H7 (cell line): Measurements from ENCODE around the gene SASH3. TPM values are rescaled to one million over a fixed set of nuclear protein-coding genes. Genes with fewer than 3 reads are reported as not detected.
A peak's percentile ranks its signal among the peaks of the same experiment; 100 is the strongest.
"Not testable (repeated sequence)": the region's sequence is repeated elsewhere in the genome, so short reads cannot be mapped to it uniquely, and the experiment has no call there.

Experiments
- DNase-seq: peaks from one replicate; pipeline ENCODE4 v3.0.0; 2012
- H3K27me3 ChIP-seq: 2 replicates; pipeline ENCODE4 v1.6.0; 2011; ENCODE audit warnings: mild to moderate bottlenecking, low read length; ENCODE audit not compliant: control insufficient read depth, insufficient read depth
- H3K36me3 ChIP-seq: replicated peaks from 2 replicates; pipeline ENCODE4 v1.5.1; 2011; ENCODE audit warnings: low read length; ENCODE audit not compliant: control insufficient read depth, insufficient read depth
- H3K4me3 ChIP-seq: 2 replicates; pipeline ENCODE4 v1.5.1; 2011; ENCODE audit warnings: low read depth, mild to moderate bottlenecking, control low read depth, low read length, moderate library complexity; ENCODE audit not compliant: insufficient read depth
- total RNA-seq: library from RNA; depleted of rRNA; stranded (reverse); fragments of >200 nt; shearing (Covaris generic); gene quantifications from 2 replicates; pipeline ENCODE4 v1.2.3, GENCODE V29; 2014; rRNA removed

SASH3 gene
- not detected in 2 replicates for total RNA-seq

DNA sequence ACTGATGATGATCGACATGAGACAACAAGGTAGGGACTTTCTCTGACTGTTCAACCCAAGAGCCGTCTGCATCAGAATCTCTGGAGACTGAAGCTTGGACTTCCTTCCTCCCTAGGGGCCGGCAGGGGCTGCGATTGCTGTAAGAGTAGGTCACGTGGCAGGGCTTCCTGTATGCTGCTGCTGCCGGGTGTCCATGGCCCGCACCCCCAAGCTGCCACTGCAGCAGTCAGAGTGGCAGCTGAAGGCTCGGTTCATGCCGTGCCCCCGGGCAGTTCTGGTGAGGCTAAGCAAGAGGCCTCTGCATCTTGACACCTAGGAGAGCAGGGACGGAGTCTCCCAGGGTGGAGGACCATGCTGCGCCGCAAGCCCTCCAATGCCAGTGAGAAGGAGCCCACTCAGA lies at the start of gene SASH3:
Gene SASH3, plus strand, starts transcription at position 203 of the 400 bp plus-strand sequence. Its CDS starts 149 bp downstream, at position 352.
- no peak for DNase-seq
- Histone ChIP-seq H3K4me3 (no peak within 1 kb of the TSS), H3K27me3 (no peaks in the 10 kb centered on the region), H3K36me3 (no peaks in the 10 kb centered on the region)

DNA sequence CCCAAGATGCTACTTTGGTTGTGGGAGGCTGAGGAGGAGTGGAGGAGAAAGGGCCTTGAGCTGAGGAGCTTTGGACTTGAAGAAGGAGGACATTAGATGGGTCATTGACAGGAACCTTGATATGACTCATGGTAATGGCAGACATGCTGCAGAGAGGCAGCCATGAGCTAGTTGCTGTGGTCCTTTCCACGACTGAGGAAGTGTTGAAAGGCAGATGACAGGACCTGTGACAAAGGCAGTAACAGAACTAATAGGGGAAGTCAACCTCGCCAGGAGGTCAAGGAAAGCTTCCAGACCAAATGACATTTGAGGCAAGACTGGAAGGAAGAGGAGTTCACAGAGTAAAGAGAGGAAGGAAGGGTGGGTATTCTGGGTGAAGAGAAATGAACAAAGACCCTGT lies 48.5 kb upstream of the SASH3 start:
- no peaks in the 10 kb centered on the region for H3K27me3 ChIP-seq
- DNase-seq = no peak
- no peaks in the 10 kb centered on the region for H3K36me3 ChIP-seq
- H3K4me3 ChIP-seq = no peak overlapping the region

DNA sequence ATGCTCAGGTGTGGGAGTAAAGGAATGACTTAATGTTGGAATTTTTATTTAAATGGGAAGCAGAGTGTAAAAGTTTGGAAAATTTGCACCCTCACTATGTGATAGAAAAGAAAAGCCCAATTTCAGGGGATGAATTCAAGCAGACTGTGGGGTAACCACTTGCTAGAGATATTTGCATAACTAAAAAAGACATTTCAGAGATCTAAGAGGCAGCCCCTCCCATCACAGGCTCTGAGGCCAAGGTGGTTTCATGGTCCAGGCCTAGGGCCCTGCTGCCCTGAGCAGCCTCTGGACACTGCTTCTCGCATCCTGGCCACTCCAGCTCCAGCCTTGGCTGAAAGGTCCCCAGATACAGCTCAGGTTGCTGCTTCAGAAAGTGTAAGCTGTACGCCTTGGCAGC lies 46.9 kb upstream of the SASH3 start:
- no peaks in the 10 kb centered on the region for H3K27me3 ChIP-seq
- DNase-seq = no peak
- H3K4me3 ChIP-seq = no peak overlapping the region
- no peaks in the 10 kb centered on the region for H3K36me3 ChIP-seq

DNA sequence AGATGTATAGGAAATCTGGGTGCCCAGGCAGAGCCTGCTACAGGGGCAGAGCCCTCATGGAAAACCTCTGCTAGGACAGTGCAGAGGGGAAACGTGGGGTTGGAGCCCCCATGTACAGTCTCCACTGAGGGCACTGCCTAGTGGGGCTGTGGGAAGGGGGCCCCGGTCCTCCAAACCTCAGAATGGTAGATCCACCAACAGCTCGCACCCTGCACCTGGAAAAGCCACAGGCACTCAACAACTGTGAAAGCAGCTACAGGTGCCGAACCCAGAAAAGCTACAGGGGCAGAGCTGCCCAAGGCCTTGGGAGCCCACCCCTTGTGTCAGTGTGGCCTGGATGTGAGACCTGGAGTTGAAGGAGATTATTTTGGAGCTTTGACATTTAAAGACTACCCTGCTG lies 46.4 kb upstream of the SASH3 start:
- Histone ChIP-seq H3K36me3 (no peaks in the 10 kb centered on the region), H3K4me3 (no peak overlapping the region), H3K27me3 (no peaks in the 10 kb centered on the region)
- DNase-seq = no peak

DNA sequence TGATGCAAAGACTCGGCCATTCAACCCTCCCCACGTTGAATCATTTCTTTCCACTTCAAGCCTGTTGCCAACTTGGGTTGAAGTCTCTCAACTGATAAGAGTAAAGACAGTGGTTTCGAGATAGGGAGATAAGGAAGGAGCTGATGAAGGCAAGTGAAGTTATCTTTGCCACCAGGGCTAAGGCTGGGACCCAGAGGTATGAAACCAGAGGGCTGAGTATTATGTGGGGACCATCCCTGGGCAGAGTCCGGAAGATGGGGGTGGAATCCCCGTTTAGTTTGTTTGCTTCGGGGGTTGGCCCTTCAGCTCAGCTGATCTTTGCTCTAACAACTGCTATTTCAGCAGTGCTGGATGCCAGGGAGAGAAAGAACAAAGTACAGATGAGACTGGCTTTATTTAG lies 43.3 kb upstream of the SASH3 start:
- Histone ChIP-seq H3K27me3 (no peaks in the 10 kb centered on the region; the same call in 1 of the 2 replicates), H3K4me3 (no peak overlapping the region)

DNA sequence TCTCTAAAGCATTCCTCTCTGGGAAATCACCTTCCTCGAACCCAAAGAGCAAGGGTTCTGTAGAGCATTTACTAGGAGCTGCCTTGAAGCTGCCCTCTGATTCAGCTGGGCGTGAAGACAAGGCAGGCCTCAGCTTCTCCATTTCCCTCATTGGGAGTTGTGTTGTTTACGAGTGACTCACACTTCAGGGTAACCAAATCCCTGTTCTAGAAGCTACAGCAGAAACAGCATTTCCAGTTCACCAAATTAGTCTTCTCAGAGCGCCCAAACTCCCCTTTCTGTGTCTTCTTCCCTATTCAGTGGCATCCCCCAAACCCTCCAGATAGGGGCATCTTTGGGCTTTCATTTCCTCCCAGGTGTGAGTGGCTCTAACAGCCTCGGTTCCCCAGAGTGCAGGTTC lies 41.8 kb upstream of the SASH3 start:
- Histone ChIP-seq H3K4me3 (no peak overlapping the region), H3K27me3 (no peaks in the 10 kb centered on the region; the same call in 1 of the 2 replicates), H3K36me3 (no peaks in the 10 kb centered on the region)
- DNase-seq = no peak

More for the DNA sequence above, 43.3 kb upstream of the SASH3 start:
- no peaks in the 10 kb centered on the region for H3K36me3 ChIP-seq
- no peak for DNase-seq

DNA sequence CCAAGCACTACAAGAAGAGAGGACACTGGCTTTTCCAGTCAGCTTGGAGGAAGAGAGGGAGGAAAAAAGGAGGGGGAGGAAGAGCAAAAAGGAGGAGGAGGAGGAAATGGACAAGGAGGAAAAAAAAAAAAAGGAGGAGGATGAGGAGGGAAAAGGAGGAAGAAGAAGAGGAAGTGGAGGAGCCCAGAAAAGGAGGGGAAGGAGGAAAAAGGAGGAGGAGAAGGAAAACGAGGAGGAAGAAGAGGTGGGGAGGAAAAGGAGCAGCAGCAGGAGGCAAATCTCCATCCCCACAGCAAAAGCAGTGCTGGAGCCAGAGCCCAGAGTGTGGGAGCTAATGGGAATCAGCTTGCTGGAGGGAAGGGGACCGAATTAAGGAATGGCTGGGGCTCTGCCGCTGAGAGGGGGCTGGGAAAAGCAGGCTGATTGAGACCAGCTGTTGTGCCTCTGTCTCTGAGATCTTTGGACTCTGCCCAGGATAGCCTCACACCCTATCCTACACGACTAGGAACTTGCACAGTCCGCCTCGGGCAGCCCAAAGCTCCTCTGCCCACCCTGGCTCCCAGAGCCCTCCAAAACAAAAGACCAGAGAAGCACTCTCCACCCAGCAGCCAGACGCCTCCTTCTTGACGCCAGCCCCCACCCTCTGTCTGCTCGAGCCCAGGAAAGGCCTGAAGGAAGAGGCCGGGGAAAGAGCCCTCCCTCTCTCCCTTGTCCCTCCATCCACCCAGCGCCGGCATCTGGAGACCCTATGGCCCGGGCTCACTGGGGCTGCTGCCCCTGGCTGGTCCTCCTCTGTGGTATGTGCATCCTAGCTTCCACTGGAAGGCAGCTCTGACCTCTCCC lies 41.1 kb upstream of the SASH3 start, which contains the start of gene XPNPEP2:
Gene XPNPEP2, plus strand, starts transcription at position 514 of the 843 bp plus-strand sequence. Its CDS starts 235 bp downstream, at position 749.
- no peaks in the 10 kb centered on the region; the same call in 1 of the 2 replicates for H3K27me3 ChIP-seq
- peak; percentile 74 for DNase-seq
- no peaks in the 10 kb centered on the region for H3K36me3 ChIP-seq
- no peak within 1 kb of the TSS for H3K4me3 ChIP-seq

DNA sequence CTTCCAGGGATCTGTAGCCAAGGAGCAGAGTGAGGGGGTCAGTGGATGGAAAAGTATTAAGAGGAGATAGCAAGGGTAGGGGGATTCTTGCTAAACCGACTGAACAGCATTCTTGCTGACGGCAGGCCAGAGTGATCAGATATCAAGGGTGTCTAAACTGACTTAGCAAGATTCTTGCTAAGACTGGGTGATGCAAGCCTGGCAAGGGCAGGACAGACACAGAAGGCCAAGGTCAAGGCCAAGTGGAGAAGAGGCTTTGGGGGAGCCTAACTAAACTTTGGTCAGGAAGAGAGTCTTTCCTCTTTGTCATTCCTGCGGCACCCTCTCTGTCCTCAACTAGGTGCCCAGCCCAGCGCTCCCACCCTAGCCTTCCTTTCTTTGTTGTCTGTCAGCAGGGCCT lies 40.2 kb upstream of the SASH3 start:
- Histone ChIP-seq H3K4me3 (no peak overlapping the region), H3K36me3 (no peaks in the 10 kb centered on the region), H3K27me3 (no peaks in the 10 kb centered on the region; the same call in 1 of the 2 replicates)
- DNase-seq = peak; percentile 30

DNA sequence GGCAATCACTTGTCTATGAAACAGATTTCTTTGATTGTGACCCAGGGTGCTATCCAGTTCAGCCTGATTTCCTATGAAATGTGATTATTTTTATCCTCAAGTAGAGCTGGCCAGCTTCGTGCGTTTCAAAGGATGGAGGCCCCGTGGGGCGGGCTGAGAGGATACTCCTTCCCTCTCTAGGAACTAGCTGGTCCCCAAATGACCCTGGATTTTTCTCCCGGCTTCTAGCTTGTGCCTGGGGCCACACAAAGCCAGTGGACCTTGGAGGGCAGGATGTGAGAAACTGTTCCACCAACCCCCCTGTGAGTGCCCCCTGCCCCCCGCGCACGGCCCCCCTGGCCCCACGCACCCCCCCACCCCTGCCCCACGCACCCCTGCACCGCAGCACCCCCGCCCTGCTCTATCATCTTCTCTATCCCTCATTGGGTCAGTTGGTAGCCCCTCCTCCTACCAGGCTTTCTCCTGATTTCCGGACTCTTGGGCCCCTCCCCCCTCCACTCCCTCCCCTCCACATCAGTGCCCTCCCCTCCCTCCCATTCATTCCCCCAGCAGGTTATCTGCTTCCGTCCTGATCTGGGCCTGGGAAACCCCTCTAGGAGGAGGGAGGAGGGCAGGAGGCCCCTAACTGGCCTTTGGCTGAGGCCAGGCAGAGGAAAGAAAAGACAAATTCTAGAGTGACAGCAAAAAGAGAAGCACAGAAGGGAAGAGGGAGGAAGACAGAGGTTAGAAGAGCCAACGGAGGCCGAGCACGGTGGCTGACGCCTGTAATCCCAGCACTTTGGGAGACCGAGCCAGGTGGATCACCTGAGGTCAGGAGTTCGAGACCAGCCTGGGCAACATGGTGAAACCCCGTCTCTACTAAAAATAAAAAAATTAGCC lies 37.6 kb upstream of the SASH3 start:
- DNase-seq = peak; percentile 96
- Histone ChIP-seq H3K4me3 (peak overlapping the region; percentile 12; the same call in 1 of the 2 replicates), H3K27me3 (no peaks in the 10 kb centered on the region; the same call in 1 of the 2 replicates), H3K36me3 (no peaks in the 10 kb centered on the region)

DNA sequence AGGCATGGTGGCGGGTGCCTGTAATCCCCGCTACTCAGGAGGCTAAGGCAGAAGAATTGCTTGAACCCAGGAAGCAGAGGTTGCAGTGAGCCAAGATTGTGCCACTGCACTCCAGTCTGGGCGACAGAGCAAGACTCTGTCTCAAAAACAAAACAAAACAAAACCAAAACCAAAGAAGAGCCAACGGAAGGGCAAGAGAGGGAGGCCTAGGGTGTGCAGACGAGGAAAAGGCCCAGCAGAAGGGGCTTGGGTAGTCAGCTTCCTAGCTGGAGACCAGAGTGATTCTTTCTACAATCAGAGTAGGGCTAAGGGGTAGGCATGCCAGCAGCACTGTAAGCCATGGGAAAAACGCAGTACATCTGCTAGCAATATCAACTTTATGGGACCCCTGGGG lies 37.0 kb upstream of the SASH3 start:
- H3K27me3 ChIP-seq, H3K4me3 ChIP-seq, DNase-seq, H3K36me3 ChIP-seq: not testable (repeated sequence)

DNA sequence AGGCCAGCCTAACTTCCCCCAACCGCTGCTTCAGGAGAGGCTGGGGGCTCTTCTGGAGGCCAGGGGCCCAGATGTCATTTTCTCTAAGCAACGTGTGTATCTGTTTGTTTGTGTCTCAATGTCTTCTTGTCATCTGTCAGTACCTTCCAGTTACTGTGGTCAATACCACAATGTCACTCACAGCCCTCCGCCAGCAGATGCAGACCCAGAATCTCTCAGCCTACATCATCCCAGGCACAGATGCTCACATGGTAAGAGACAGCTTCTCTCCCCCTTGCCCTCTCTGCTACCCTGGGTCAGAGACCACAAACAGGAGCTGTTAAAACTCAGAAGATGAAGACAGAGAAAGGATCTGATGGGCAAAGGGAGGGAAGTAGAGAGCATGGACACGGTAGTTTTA lies 35.9 kb upstream of the SASH3 start:
- H3K36me3 ChIP-seq = no peaks in the 10 kb centered on the region
- H3K4me3 ChIP-seq = no peak overlapping the region
- no peaks in the 10 kb centered on the region; the same call in 1 of the 2 replicates for H3K27me3 ChIP-seq
- DNase-seq = no peak

DNA sequence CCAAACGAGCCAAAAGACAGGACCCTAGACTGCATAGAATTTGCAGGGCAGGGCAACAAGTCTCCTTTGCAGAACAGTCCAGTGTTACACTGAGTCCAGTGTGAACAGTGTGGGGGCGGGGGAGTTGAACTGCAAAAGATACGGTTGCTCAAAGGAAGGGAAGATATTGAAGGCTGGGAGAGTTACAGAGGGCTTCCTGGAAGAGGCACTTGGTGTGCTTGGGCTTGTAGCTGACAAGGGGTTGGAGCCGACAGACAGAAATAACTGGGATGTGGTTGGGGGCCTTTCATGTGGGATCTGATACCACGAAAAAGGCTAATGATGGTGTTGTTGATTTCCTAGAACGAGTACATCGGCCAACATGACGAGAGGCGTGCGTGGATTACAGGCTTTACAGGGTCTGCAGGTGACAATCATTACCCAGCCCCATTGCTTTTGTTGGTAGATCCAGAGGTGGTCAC lies 34.9 kb upstream of the SASH3 start:
- Histone ChIP-seq H3K36me3 (no peaks in the 10 kb centered on the region), H3K4me3 (no peak overlapping the region), H3K27me3 (no peaks in the 10 kb centered on the region; the same call in 1 of the 2 replicates)
- no peak for DNase-seq

DNA sequence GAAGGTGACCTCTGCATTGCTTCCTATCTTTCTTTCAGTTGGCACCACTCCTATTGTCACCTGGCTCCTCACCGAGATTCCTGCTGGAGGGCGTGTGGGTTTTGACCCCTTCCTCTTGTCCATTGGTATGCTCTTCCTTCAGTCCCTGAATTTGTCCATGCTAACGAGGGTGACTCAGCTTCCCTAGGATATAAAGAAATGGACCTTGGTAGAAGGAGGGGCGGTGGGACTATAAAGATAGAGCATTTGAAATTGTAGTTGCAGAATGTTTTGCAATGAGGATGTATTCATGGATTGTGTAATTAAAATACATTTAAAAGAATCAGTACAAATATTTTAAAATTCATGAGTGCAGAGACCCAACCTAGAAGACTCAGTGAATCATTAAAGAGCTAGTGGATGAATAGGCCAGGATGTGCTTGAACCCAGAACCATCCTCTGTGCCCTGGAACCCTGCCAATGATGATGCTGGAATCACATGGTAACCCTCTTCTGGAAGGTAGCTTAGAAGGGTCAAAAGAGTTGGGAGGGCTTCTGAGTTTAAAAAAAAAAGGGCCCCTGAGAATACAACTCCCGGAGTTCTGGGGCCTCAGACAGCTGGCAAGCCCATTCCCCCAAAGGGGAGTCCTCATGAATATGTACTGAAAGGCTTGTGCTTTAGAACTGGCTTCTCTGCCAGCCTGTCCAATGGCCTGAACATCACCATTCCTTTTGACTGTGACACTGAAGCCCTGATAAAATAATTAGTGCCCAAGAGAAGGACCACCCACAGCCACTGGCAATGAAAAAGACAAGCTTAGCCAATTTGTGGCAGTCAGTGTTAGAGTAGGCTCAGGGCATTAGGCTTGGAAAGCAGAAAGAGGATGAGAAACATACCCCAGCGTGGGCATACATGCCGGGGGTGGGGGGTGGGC lies 32.9 kb upstream of the SASH3 start:
- no peak overlapping the region for H3K4me3 ChIP-seq
- DNase-seq = no peak
- no peaks in the 10 kb centered on the region for H3K36me3 ChIP-seq
- H3K27me3 ChIP-seq = no peaks in the 10 kb centered on the region

DNA sequence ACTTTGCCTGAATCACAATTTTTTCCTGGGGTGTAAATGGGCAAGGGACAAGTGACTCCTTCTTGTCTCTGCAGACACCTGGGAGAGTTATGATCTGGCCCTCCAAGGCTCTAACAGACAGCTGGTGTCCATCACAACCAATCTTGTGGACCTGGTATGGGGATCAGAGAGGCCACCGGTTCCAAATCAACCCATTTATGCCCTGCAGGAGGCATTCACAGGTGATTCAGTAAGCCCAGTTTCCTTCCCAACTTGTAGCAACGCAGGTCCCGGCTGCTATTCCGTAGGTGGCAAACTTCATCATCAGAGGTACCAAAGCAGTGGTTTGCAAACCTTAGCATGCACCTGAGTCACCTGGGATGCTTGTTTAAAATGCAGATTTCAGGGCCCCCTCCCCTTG lies 32.2 kb upstream of the SASH3 start:
- H3K27me3 ChIP-seq = no peaks in the 10 kb centered on the region
- no peak for DNase-seq
- no peak overlapping the region for H3K4me3 ChIP-seq
- H3K36me3 ChIP-seq = no peaks in the 10 kb centered on the region
